HEK293T (cell line): ENCODE measurements around the gene ATP1A4.

Experiments
- CTCF ChIA-PET: fragments of 350-600 bp; formaldehyde crosslinking; extraction: SDS; loops from one replicate; lab custom pipeline; 2021; ENCODE audit warnings: antibody characterized with exemption, inconsistent platforms; lab: Yijun Ruan, JAX
- POLR2A ChIA-PET: fragments of 350-600 bp; formaldehyde crosslinking; extraction: SDS; loops from one replicate; lab custom pipeline; 2020; ENCODE audit warnings: antibody characterized with exemption, inconsistent platforms; lab: Yijun Ruan, JAX
- DNase-seq: peaks from one replicate; pipeline ENCODE4 v3.0.0; 2012; ENCODE audit warnings: mixed read lengths; ENCODE audit errors: extremely low spot score
- ARNT ChIP-seq: fragments of 450-650 bp; IDR thresholded peaks from 2 replicates; pipeline ENCODE4 v1.6.1; 2017; ENCODE audit warnings: mild to moderate bottlenecking
- BHLHE40 ChIP-seq: fragments of 450-650 bp; IDR thresholded peaks from 2 replicates; pipeline ENCODE4 v1.6.1; 2016; ENCODE audit warnings: mild to moderate bottlenecking, moderate library complexity, borderline replicate concordance
- CTBP1 ChIP-seq: fragments of 450-650 bp; IDR thresholded peaks from 2 replicates; pipeline ENCODE4 v1.6.1; 2016; ENCODE audit warnings: borderline replicate concordance
- ELF4 ChIP-seq: fragments of 450-650 bp; IDR thresholded peaks from 2 replicates; pipeline ENCODE4 v1.6.1; 2017; ENCODE audit warnings: antibody characterized with exemption
- FOXA1 ChIP-seq: fragments of 450-650 bp; IDR thresholded peaks from 2 replicates; pipeline ENCODE4 v1.6.1; 2016; ENCODE audit warnings: mild to moderate bottlenecking
- FOXK2 ChIP-seq: fragments of 450-650 bp; IDR thresholded peaks from 2 replicates; pipeline ENCODE4 v1.6.1; 2016; ENCODE audit warnings: mild to moderate bottlenecking
- FOXM1 ChIP-seq: fragments of 450-650 bp; IDR thresholded peaks from 2 replicates; pipeline ENCODE4 v1.6.1; 2017; ENCODE audit warnings: mild to moderate bottlenecking, borderline replicate concordance
- HDGF ChIP-seq: fragments of 450-650 bp; IDR thresholded peaks from 2 replicates; pipeline ENCODE4 v1.6.1; 2017; ENCODE audit warnings: antibody characterized with exemption, borderline replicate concordance
- L3MBTL2 ChIP-seq: fragments of 450-650 bp; conservative IDR thresholded peaks from 2 replicates; pipeline ENCODE4 v1.6.1; 2016; ENCODE audit warnings: mild to moderate bottlenecking
- LEF1 ChIP-seq: fragments of 450-650 bp; IDR thresholded peaks from 2 replicates; pipeline ENCODE4 v1.6.1; 2017; ENCODE audit warnings: mild to moderate bottlenecking, borderline replicate concordance
- NFRKB ChIP-seq: fragments of 450-650 bp; IDR thresholded peaks from 2 replicates; pipeline ENCODE4 v1.6.1; 2016; ENCODE audit warnings: mild to moderate bottlenecking, moderate library complexity
- SP1 ChIP-seq: fragments of 450-650 bp; IDR thresholded peaks from 2 replicates; pipeline ENCODE4 v1.6.1; 2017
- SUZ12 ChIP-seq: fragments of 450-650 bp; IDR thresholded peaks from 2 replicates; pipeline ENCODE4 v1.6.1; 2016; ENCODE audit warnings: mild to moderate bottlenecking
- TARDBP ChIP-seq: fragments of 450-650 bp; IDR thresholded peaks from 2 replicates; pipeline ENCODE4 v1.6.1; 2016
- ZNF384 ChIP-seq: fragments of 450-650 bp; IDR thresholded peaks from 2 replicates; pipeline ENCODE4 v1.6.1; 2016
- TF ChIP-seq, protein P1 (sequence below): fragments of 450-650 bp; IDR thresholded peaks from 2 replicates; pipeline ENCODE4 v1.6.1; 2016

The ATP1A4 gene

DNA sequence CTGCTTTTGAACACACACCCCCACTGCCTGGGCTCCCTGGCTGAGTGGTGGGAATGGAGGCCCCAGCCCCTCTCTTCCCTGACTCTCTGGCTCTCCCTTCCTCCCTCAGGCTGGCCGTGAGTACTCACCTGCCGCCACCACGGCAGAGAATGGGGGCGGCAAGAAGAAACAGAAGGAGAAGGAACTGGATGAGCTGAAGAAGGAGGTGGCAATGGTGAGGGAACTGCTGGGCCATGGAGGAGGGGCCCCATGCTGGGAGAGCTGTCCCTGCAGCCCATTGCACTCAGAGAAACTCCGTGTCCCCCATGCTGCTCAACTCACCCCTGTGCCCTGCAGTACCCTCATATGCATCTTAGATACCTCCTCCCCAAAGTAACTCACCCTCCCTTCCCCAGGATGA, 30.6 kb upstream of the ATP1A4 start:
- ChIA-PET POLR2A (no interaction called here), CTCF (no interaction called here)
- TF ChIP-seq TARDBP (no peak), FOXK2 (no peak), ARNT (no peak), FOXM1 (no peak), ELF4 (no peak), ZNF384 (no peak), LEF1 (no peak), NFRKB (no peak), CTBP1 (no peak), HDGF (no peak), L3MBTL2 (no peak), BHLHE40 (no peak), FOXA1 (no peak), SP1 (no peak), SUZ12 (no peak)
- TF ChIP-seq, protein P1, sequence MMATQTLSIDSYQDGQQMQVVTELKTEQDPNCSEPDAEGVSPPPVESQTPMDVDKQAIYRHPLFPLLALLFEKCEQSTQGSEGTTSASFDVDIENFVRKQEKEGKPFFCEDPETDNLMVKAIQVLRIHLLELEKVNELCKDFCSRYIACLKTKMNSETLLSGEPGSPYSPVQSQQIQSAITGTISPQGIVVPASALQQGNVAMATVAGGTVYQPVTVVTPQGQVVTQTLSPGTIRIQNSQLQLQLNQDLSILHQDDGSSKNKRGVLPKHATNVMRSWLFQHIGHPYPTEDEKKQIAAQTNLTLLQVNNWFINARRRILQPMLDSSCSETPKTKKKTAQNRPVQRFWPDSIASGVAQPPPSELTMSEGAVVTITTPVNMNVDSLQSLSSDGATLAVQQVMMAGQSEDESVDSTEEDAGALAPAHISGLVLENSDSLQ: no peak
- DNase-seq: no peak

DNA sequence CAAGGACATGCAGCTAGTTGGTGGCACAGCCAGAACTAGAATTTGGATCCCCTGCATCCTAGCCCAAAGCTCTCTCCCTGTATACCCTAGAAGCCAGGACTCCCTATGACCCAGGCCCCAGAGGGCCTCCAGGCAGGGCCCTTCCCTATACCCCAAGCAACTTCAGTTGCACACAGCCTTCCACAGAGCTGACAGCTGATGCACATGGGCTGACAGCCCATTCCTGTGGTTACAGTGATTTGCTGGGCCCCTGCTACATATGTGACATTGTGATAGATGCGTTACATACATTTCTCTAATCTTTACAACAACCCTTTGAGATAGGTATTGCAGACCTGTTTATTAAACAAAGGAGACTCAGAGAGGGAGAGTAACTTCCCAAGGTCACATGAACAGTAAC, 30.0 kb upstream of the ATP1A4 start:
- no peak for DNase-seq
- ChIA-PET CTCF (no interaction called here), POLR2A (no interaction called here)
- TF ChIP-seq ELF4 (no peak), CTBP1 (no peak), L3MBTL2 (no peak), HDGF (no peak), ARNT (no peak), SUZ12 (no peak), ZNF384 (no peak), BHLHE40 (no peak), NFRKB (no peak), FOXM1 (no peak), LEF1 (no peak), SP1 (no peak), FOXA1 (no peak), FOXK2 (no peak), TARDBP (no peak)
- TF ChIP-seq, protein P1: no peak

DNA sequence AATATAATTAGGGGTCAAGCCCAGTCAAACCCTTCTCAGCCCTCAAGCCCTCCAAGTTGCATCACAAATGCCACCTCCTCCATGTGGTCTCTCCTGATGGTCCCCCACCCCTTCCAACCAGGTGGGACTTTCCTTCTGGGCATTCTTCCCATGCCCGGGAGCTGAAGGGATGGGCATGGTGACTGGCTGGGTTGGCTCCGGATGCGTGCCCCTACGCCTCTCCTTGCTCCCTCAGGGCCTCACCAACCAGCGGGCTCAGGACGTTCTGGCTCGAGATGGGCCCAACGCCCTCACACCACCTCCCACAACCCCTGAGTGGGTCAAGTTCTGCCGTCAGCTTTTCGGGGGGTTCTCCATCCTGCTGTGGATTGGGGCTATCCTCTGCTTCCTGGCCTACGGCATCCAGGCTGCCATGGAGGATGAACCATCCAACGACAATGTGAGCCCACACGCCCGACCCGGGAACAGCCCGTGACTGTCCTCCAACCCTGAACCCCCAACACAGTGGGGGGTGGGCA, 28.4 kb upstream of the ATP1A4 start:
- ChIA-PET CTCF (no interaction called here), POLR2A (interaction anchor here (1.2 kb wide), 1 partner anchor 139 kb away, joined by 3 read pairs; the partner anchor contains the start of gene DCAF8)
- TF ChIP-seq BHLHE40 (no peak), CTBP1 (no peak), ELF4 (no peak), NFRKB (no peak), ARNT (no peak), SUZ12 (no peak), SP1 (no peak), LEF1 (no peak), L3MBTL2 (no peak), FOXK2 (no peak)
- TF ChIP-seq, protein P1: no peak
- DNase-seq: no peak

DNA sequence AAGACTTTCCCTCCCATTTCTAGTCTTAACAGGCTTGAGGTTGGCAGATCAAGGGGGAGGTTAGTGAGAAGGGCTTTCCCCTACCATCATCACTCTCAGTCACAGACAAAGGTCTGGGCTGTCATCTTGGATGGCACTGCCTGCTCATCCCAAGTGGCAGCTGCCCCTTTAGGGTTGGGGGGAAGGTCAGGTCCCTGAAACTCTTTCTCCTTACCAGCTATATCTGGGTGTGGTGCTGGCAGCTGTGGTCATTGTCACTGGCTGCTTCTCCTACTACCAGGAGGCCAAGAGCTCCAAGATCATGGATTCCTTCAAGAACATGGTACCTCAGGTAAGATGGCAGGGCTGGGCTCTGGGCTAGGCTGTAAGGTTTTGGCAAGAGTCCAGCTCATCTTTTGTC, 27.7 kb upstream of the ATP1A4 start:
- ChIA-PET CTCF (no interaction called here), POLR2A (no interaction called here)
- DNase-seq: no peak
- TF ChIP-seq BHLHE40: no peak
- no peak for TF ChIP-seq ELF4
- TF ChIP-seq FOXM1: no peak
- TF ChIP-seq, protein P1: no peak
- TF ChIP-seq L3MBTL2: no peak
- TF ChIP-seq ARNT: no peak
- TF ChIP-seq SUZ12: no peak
- TF ChIP-seq ZNF384: no peak
- TF ChIP-seq CTBP1: no peak
- no peak for TF ChIP-seq LEF1
- TF ChIP-seq TARDBP: no peak
- TF ChIP-seq HDGF: no peak
- no peak for TF ChIP-seq SP1
- TF ChIP-seq NFRKB: no peak
- no peak for TF ChIP-seq FOXK2
- no peak for TF ChIP-seq FOXA1

DNA sequence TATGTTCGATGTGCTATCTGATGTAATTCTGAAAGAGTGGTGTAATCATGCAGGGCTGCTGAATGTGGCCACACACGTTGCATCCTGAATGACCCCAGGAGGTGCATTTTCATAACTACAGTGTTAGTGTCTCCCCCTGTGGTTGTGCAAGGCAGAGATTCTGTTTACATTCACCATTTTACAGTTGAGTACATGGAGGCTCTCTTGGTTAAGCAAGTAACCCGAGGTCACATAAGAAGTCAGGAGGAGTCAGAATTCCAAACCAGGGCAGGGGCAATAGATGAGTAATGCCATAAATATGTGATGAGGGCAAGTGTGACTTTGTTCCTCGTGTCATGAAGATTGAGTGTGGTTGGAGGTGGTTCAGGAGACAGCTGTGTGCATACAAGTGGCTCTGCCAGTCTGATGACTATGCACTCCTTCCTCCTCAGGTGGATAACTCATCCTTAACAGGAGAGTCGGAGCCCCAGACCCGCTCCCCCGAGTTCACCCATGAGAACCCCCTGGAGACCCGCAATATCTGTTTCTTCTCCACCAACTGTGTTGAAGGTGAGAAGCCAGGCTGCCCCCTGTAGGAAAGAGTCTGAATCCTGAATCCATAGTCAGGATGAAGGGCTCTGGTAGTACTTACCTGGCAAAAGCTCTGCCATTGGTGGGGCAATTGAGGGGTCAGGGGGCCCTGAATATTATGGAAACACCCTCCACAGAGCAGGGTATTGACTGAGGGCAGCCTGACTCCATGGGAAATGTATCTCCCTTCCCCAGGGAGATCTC, 26.5 kb upstream of the ATP1A4 start:
- TF ChIP-seq LEF1 (no peak), HDGF (no peak), NFRKB (no peak), FOXK2 (no peak), TARDBP (no peak), ZNF384 (no peak), CTBP1 (no peak), FOXA1 (no peak), SUZ12 (no peak), SP1 (no peak), L3MBTL2 (no peak), ARNT (no peak)
- TF ChIP-seq, protein P1: no peak
- POLR2A ChIA-PET: no interaction called here

More for the DNA sequence above, 26.5 kb upstream of the ATP1A4 start:
- CTCF ChIA-PET: no interaction called here
- DNase-seq: no peak
